Smooth muscle cell (in vitro differentiated cells): ENCODE data around the gene COL25A1. TPM values are rescaled to one million over a fixed set of nuclear protein-coding genes. Genes with fewer than 3 reads are reported as not detected.
A peak's percentile ranks its signal among the peaks of the same experiment; 100 is the strongest.

Experiments
- DNase-seq: peaks from one replicate; lab custom pipeline; 2025; ENCODE audit not compliant: unreplicated experiment; lab: John Stamatoyannopoulos, UW
- H2AFZ ChIP-seq: fragments of 200-600 bp; sonication (generic); 2 replicates; pipeline ENCODE4 v1.6.0; 2016; ENCODE audit warnings: antibody characterized with exemption, low read depth, mild to moderate bottlenecking
- H3F3A ChIP-seq: fragments of 200-600 bp; sonication (generic); 2 replicates; pipeline ENCODE4 v1.6.0; 2017; ENCODE audit warnings: antibody characterized with exemption, low read depth
- H3K27ac ChIP-seq: fragments of 200-600 bp; sonication (generic); 2 replicates; pipeline ENCODE4 v1.5.1; 2016; ENCODE audit warnings: low read depth, mild to moderate bottlenecking
- H3K27me3 ChIP-seq: fragments of 200-600 bp; sonication (generic); 2 replicates; pipeline ENCODE4 v1.6.1; 2016; ENCODE audit warnings: low read depth, mild to moderate bottlenecking
- H3K36me3 ChIP-seq: fragments of 200-600 bp; sonication (generic); 2 replicates; pipeline ENCODE4 v1.5.1; 2016; ENCODE audit warnings: low read depth
- H3K4me1 ChIP-seq: fragments of 200-600 bp; sonication (generic); 2 replicates; pipeline ENCODE4 v1.5.1; 2016; ENCODE audit warnings: low read depth
- H3K4me2 ChIP-seq: fragments of 200-600 bp; sonication (generic); 2 replicates; pipeline ENCODE4 v1.6.0; 2016; ENCODE audit warnings: mild to moderate bottlenecking
- H3K4me3 ChIP-seq: fragments of 200-600 bp; sonication (generic); 2 replicates; pipeline ENCODE4 v1.5.1; 2016; ENCODE audit warnings: mild to moderate bottlenecking
- H3K79me2 ChIP-seq: fragments of 200-600 bp; sonication (generic); 2 replicates; pipeline ENCODE4 v1.6.0; 2016; ENCODE audit warnings: low read depth, mild to moderate bottlenecking
- H3K9ac ChIP-seq: fragments of 200-600 bp; sonication (generic); 2 replicates; pipeline ENCODE4 v1.6.0; 2016; ENCODE audit warnings: low read depth
- H3K9me3 ChIP-seq: fragments of 200-600 bp; sonication (generic); replicated peaks from 2 replicates; pipeline ENCODE4 v1.5.1; 2016; ENCODE audit warnings: low read depth
- H4K20me1 ChIP-seq: fragments of 200-600 bp; sonication (generic); 2 replicates; pipeline ENCODE4 v1.6.0; 2016; ENCODE audit warnings: low read depth
- WGBS: methylation state at CpG from one replicate; pipeline ENCODE4 v1.1.7; 2016; ENCODE audit warnings: low lambda C conversion rate; 5-methylcytosine and 5-hydroxymethylcytosine counted together
- polyA plus RNA-seq: library from polyadenylated mRNA; unstranded; fragments of >200 nt; fragmentation: Nextera tagmentation; extraction: Ambion mirVana; gene quantifications from 2 replicates; pipeline ENCODE4 v1.2.1, GENCODE V29; 2016
- total RNA-seq: library from RNA; depleted of rRNA; stranded (reverse); fragments of >200 nt; gene quantifications from 2 replicates; pipeline ENCODE4 v1.2.3, GENCODE V29; 2014
- TF ChIP-seq, protein P1 (sequence below): fragments of 200-600 bp; sonication (generic); IDR thresholded peaks from 2 replicates; pipeline ENCODE4 v1.5.1; 2017; ENCODE audit warnings: borderline replicate concordance, mild to moderate bottlenecking, antibody characterized with exemption; ENCODE audit not compliant: insufficient read depth, poor library complexity, severe bottlenecking

The COL25A1 gene
- total and polyA plus RNA-seq, 2 experiments from 2014 or later: 2.9 to 4.7 TPM

- no peaks in the 10 kb centered on the region for H4K20me1 ChIP-seq
- WGBS: 93% methylated on average over 1 of the region's 1 CpG
- no peak overlapping the region for H2AFZ ChIP-seq
- no peak overlapping the region for H3K4me3 ChIP-seq
- no peak for DNase-seq
- TF ChIP-seq, protein P1, sequence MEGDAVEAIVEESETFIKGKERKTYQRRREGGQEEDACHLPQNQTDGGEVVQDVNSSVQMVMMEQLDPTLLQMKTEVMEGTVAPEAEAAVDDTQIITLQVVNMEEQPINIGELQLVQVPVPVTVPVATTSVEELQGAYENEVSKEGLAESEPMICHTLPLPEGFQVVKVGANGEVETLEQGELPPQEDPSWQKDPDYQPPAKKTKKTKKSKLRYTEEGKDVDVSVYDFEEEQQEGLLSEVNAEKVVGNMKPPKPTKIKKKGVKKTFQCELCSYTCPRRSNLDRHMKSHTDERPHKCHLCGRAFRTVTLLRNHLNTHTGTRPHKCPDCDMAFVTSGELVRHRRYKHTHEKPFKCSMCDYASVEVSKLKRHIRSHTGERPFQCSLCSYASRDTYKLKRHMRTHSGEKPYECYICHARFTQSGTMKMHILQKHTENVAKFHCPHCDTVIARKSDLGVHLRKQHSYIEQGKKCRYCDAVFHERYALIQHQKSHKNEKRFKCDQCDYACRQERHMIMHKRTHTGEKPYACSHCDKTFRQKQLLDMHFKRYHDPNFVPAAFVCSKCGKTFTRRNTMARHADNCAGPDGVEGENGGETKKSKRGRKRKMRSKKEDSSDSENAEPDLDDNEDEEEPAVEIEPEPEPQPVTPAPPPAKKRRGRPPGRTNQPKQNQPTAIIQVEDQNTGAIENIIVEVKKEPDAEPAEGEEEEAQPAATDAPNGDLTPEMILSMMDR: no peak
- no peaks in the 10 kb centered on the region for H3K4me1 ChIP-seq
- H3K79me2 ChIP-seq: no peaks in the 10 kb centered on the region
- no peak overlapping the region for H3K27ac ChIP-seq
- no peaks in the 10 kb centered on the region for H3K36me3 ChIP-seq
- no peaks in the 10 kb centered on the region for H3F3A ChIP-seq
- no peak overlapping the region for H3K4me2 ChIP-seq
- no peaks in the 10 kb centered on the region for H3K27me3 ChIP-seq
- H3K9ac ChIP-seq: no peak overlapping the region
- no peaks in the 10 kb centered on the region for H3K9me3 ChIP-seq
Measured at GRCh38 chr4:109321232-109321631, 18.8 kb upstream of the COL25A1 start.

- no peaks in the 10 kb centered on the region for H3K9me3 ChIP-seq
- no peaks in the 10 kb centered on the region for H3F3A ChIP-seq
- no peak overlapping the region for H3K27ac ChIP-seq
- H3K27me3 ChIP-seq: no peaks in the 10 kb centered on the region
- H3K4me3 ChIP-seq: no peak overlapping the region
- no peak overlapping the region for H2AFZ ChIP-seq
- no peak for DNase-seq
- TF ChIP-seq, protein P1: no peak
- no peaks in the 10 kb centered on the region for H3K36me3 ChIP-seq
- no peak overlapping the region for H3K9ac ChIP-seq
- H4K20me1 ChIP-seq: no peaks in the 10 kb centered on the region
- 83% methylated on average over 2 of the region's 2 CpGs for whole genome bisulfite sequencing
- H3K4me1 ChIP-seq: no peaks in the 10 kb centered on the region
- no peak overlapping the region for H3K4me2 ChIP-seq
- H3K79me2 ChIP-seq: no peaks in the 10 kb centered on the region
Measured at GRCh38 chr4:109319684-109320083, 17.2 kb upstream of the COL25A1 start.

DNA sequence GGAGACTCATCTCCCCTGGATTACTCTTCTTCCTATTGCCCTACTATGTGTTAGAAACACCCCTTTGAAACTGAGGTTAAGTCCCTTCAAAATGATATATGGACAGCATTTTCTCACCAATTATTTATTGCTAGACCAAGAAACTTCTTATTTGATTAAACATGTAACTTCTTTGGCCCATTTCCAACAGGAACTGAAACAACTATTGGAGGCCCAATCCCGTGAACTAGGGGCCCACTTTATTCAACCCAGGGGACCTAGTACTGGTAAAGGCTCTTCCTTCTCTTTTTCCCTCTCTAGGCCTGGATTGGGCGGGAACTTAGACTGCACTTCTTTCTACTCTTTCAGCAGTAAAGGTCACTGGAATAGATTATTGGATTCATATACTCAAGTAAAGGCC, 16.7 kb upstream of the COL25A1 start:
- H3F3A ChIP-seq: no peaks in the 10 kb centered on the region
- H3K27me3 ChIP-seq: no peaks in the 10 kb centered on the region
- no peaks in the 10 kb centered on the region for H3K79me2 ChIP-seq
- no peak overlapping the region for H3K9ac ChIP-seq
- H2AFZ ChIP-seq: no peak overlapping the region
- TF ChIP-seq, protein P1: no peak
- H3K4me3 ChIP-seq: no peak overlapping the region
- H3K4me2 ChIP-seq: no peak overlapping the region
- 97% methylated on average over 2 of the region's 2 CpGs for WGBS
- no peaks in the 10 kb centered on the region for H4K20me1 ChIP-seq
- H3K4me1 ChIP-seq: no peaks in the 10 kb centered on the region
- no peaks in the 10 kb centered on the region for H3K36me3 ChIP-seq
- no peak for DNase-seq
- no peak overlapping the region for H3K27ac ChIP-seq
- H3K9me3 ChIP-seq: no peaks in the 10 kb centered on the region

DNA sequence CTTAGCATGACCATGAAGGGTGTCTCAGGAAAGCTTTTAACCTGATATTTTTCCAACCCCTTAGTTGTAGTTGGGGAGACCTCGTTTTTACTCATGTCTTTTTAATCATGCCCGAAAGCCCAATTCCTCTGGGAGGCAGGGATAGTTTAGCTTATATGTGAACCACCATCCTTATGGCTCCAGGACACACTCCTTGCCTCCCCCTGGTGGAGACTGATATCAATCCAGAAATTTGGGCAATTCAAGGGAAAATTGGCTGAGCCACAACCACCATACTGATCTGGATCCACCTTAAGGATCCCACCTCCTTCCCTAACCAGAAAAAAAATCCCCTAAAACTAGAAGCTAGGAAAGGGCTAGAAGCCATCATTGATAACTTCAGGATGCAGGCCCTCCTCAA, 13.4 kb upstream of the COL25A1 start:
- DNase-seq: no peak
- Histone ChIP-seq H3K4me3 (no peak overlapping the region), H3K27ac (no peak overlapping the region), H3K36me3 (no peaks in the 10 kb centered on the region), H3K9me3 (no peaks in the 10 kb centered on the region), H2AFZ (no peak overlapping the region), H3F3A (no peaks in the 10 kb centered on the region), H3K4me2 (no peak overlapping the region), H3K4me1 (no peaks in the 10 kb centered on the region), H3K9ac (no peak overlapping the region), H3K27me3 (no peaks in the 10 kb centered on the region), H4K20me1 (no peaks in the 10 kb centered on the region), H3K79me2 (no peaks in the 10 kb centered on the region)
- TF ChIP-seq, protein P1: peak; percentile 23
- 82% methylated on average over 2 of the region's 2 CpGs for WGBS
